ENCODE results near the gene FOXP2.

- TF ChIP-seq POLR2A (IDR thresholded peaks at IDR 0.05) (no peak), CTCF (IDR thresholded peaks at IDR 0.05) (no peak)
Measured at GRCh38 chr7:114670676-114671075, 256.1 kb downstream of the FOXP2 start.
